ENCODE measurements around the gene SOX15.
A peak's percentile ranks its signal among the peaks of the same experiment; 100 is the strongest.

The SOX15 gene

DNA sequence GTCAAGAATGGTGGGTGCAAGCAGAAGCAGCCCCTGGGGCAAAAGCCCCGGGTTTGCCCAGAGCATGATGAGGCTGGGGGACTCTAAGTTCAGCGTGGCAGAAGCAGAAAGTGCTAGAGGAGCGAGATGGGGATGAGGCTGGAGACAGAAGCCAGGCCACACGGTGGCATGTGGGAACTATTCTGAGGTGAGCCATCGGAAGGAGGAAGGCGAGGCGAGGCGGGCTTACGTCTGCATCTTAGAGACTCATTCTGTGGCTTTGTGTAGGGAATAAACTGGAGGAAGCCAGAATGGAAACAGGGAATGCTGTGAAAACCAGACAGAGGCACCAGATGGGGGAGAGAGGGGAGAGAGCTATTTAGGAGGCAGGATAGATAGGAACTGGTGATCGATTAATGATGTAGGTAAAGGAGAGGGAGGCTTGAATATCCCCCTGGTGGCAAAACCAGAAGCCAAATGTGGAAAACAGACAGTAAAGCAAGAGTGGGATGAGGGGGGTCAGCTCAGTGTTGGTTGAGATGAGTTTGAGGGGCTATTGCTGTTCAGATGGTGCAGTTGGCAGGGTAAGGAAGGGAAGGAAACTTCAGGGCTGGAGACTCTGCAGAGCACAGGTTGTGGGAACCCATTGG, 34.5 kb downstream of the SOX15 start:
- TF ChIP-seq, protein P1, sequence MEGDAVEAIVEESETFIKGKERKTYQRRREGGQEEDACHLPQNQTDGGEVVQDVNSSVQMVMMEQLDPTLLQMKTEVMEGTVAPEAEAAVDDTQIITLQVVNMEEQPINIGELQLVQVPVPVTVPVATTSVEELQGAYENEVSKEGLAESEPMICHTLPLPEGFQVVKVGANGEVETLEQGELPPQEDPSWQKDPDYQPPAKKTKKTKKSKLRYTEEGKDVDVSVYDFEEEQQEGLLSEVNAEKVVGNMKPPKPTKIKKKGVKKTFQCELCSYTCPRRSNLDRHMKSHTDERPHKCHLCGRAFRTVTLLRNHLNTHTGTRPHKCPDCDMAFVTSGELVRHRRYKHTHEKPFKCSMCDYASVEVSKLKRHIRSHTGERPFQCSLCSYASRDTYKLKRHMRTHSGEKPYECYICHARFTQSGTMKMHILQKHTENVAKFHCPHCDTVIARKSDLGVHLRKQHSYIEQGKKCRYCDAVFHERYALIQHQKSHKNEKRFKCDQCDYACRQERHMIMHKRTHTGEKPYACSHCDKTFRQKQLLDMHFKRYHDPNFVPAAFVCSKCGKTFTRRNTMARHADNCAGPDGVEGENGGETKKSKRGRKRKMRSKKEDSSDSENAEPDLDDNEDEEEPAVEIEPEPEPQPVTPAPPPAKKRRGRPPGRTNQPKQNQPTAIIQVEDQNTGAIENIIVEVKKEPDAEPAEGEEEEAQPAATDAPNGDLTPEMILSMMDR (IDR thresholded peaks at IDR 0.05; ENCODE audit: borderline replicate concordance, insufficient read depth, low read depth, low read length), result no peak
- H3K4me3 ChIP-seq (ENCODE audit: low read depth, low read length), result no peak overlapping the region

DNA sequence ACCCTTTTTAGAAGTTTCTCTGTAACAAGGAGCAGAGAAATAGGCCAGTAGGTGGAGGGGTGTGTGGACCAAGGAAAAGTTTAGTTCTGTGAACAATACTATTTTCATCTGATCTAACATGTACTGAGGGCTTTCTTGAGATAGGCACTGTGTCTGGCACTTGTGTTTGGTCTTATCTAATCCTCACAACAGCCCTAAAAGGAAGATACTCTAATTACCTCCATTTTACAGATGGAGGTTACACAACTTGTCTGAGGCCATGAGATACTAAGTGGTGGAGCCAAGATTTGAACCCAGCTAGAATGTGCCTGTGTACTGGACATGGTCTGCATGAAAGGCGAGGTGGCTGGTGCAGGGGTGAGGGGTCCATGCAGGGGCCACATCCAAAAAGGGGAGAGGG, 36.5 kb downstream of the SOX15 start:
- no peak overlapping the region for H3K4me3 ChIP-seq (ENCODE audit: low read depth, low read length)
- TF ChIP-seq, protein P1 (IDR thresholded peaks at IDR 0.05; ENCODE audit: borderline replicate concordance, insufficient read depth, low read depth, low read length), result no peak

- no peak overlapping the region for H3K4me3 ChIP-seq (ENCODE audit: low read depth, low read length)
Measured at GRCh38 chr17:7552621-7553051, 37.3 kb downstream of the SOX15 start.

DNA sequence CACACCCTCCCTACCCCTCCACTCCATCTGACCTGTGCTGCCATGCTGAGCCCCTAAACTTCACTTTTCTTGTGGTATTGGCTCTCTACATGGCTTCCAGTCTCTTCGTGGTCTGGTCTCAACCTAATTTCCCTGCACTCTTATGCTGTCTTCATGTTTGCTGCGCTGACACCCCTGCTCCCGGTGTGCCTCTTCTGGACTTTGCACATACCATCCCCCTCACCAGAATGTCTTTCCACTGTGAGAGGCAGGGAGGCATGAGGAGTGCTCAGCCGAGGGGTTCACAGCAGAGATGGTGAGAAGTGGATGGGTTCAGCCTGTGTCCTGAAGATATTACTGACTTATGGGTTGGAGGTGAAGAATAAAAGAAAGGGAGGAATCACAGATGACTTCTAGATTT, 38.5 kb downstream of the SOX15 start:
- no peak overlapping the region for H3K4me3 ChIP-seq (ENCODE audit: low read depth, low read length)
- TF ChIP-seq, protein P1 (IDR thresholded peaks at IDR 0.05; ENCODE audit: borderline replicate concordance, insufficient read depth, low read depth, low read length), result no peak

More at GRCh38 chr17:7552621-7553051, 37.3 kb downstream of the SOX15 start:
- TF ChIP-seq, protein P1 (IDR thresholded peaks at IDR 0.05; ENCODE audit: borderline replicate concordance, insufficient read depth, low read depth, low read length), result no peak

DNA sequence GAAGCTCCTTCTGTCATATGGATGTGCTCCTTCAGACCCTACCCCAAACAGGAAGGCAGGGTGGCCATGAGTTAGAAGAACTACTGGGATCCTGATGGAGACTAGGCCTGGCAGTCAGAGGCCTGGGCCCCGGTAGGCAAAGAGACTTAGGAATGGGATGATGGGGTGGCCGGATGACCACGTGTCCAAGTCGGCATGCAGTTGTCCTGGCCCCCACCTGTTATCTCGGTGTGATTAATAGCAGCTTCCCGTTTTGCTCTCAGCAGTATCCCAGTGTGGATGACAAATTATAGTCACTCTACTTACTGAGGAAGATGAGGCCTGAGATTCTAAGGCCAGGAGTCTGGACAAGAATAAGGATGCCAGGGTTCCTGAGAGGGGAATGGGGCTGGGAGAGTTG, 39.5 kb downstream of the SOX15 start:
- TF ChIP-seq, protein P1 (IDR thresholded peaks at IDR 0.05; ENCODE audit: borderline replicate concordance, insufficient read depth, low read depth, low read length), result no peak
- no peak overlapping the region for H3K4me3 ChIP-seq (ENCODE audit: low read depth, low read length)

DNA sequence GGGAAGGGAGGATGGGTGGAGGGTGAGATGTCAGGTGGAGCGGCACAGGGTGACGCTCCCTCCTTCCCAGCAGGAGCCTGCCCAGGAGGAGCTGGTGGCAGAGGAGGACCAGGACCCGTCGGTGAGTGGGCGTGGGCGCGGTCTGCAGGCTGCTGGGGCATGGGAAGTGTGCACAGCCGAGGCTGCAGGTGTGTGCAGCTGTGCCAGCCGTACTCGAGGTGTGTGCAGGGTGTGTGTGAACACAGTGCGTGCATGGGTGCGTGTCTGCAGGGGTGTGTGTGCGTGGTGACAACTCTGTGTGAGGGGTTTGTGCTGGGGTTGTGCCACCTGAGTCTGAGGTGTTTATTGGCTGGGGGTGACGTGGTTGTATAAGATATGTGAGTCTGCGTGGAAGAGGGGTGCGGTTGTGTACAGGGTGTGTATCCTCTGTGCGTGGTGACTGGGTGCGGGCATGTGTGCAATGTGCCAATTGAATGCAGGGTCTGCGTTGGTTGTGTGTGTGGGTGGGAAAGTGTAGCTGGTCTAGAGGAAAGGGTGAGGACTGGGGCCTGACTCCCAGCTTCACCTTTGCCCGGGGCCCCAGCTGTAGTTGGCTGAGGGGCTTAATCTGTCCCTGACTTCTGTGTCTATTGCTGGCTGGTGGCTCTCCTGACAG, 40.4 kb downstream of the SOX15 start:
- peak overlapping the region; percentile 65 for H3K4me3 ChIP-seq (ENCODE audit: low read depth, low read length)
- TF ChIP-seq, protein P1 (IDR thresholded peaks at IDR 0.05; ENCODE audit: borderline replicate concordance, insufficient read depth, low read depth, low read length), result no peak

Data from GM12875 (cell line).